ENCODE results near the gene CUL7. TPM values are rescaled to one million over a fixed set of nuclear protein-coding genes. Genes with fewer than 3 reads are reported as not detected.
A peak's percentile ranks its signal among the peaks of the same experiment; 100 is the strongest.

CUL7 gene
- total RNA-seq, 1 experiment from 2014 or later = 23.5 TPM

GRCh38 chr6:42996513-42996912 is 57.1 kb downstream of the CUL7 start:
- Histone ChIP-seq H2AFZ (ENCODE audit: low read length) (no peak overlapping the region), H2BK120ac (ENCODE audit: low read depth, low read length, poor library complexity, severe bottlenecking) (no peak overlapping the region), H2BK20ac (ENCODE audit: low read depth, low read length, poor library complexity, severe bottlenecking) (no peak overlapping the region)

More at GRCh38 chr6:42996513-42996912, 57.1 kb downstream of the CUL7 start:
- Histone ChIP-seq H3K4me1 (ENCODE audit: insufficient read depth, low read length) (no peaks in the 10 kb centered on the region), H4K20me1 (ENCODE audit: control insufficient read depth, insufficient read depth, insufficient read length) (no peaks in the 10 kb centered on the region), H2AK5ac (ENCODE audit: insufficient read length, low read length) (no peak overlapping the region), H3T11ph (ENCODE audit: low read length) (no peak overlapping the region), H2BK15ac (ENCODE audit: low read depth, low read length) (no peak overlapping the region), H3K27me3 (ENCODE audit: insufficient read depth, low read length) (no peaks in the 10 kb centered on the region), H2BK12ac (ENCODE audit: insufficient read length, low read depth, low read length) (no peak overlapping the region), H4K91ac (ENCODE audit: insufficient read length, low read depth, low read length) (no peak overlapping the region), H3K14ac (ENCODE audit: insufficient read depth, low read length) (no peak overlapping the region), H3K56ac (ENCODE audit: insufficient read length, low read depth, low read length) (no peak overlapping the region), H3K79me2 (ENCODE audit: insufficient read depth, low read length) (no peaks in the 10 kb centered on the region), H3K4me2 (ENCODE audit: insufficient read depth, insufficient read length, low read length) (no peak overlapping the region), H3K4ac (ENCODE audit: low read depth, low read length) (no peak overlapping the region), H3K23me2 (ENCODE audit: insufficient read length, low read depth, low read length, poor library complexity, severe bottlenecking) (no peaks in the 10 kb centered on the region), H3K27ac (ENCODE audit: insufficient read length, low read depth, low read length) (no peak overlapping the region), H4K8ac (replicated peaks; ENCODE audit: insufficient read length, low read depth, low read length) (no peak overlapping the region), H3K18ac (ENCODE audit: insufficient read length, low read depth, low read length) (no peak overlapping the region), H3K79me1 (ENCODE audit: insufficient read depth, low read depth, low read length, poor library complexity, severe bottlenecking) (no peaks in the 10 kb centered on the region), H4K5ac (ENCODE audit: insufficient read length, low read depth, low read length) (no peak overlapping the region), H3K23ac (ENCODE audit: insufficient read length, low read depth, low read length) (no peak overlapping the region), H3K9ac (ENCODE audit: extremely low read depth, insufficient read length, low read length) (no peak overlapping the region), H2BK5ac (ENCODE audit: insufficient read length, low read length) (no peak overlapping the region), H3K9me3 (ENCODE audit: control insufficient read depth, low read depth, low read length) (no peaks in the 10 kb centered on the region)
- no peaks in the 10 kb centered on the region; the same call in 1 of the 2 replicates for H3K27me3 Mint-ChIP-seq (ENCODE audit: low read depth)
- no peak for DNase-seq
- no peaks in the 10 kb centered on the region for H3K9me3 Mint-ChIP-seq
- peaks cover 5 to 22% (median 8%) of the 10 kb centered on the region in 3 experiments; a peak in 4 of 7 replicates for H3K36me3 Mint-ChIP-seq (ENCODE audit: insufficient read depth in 1 of 3, low read depth in 3 of 3)
- peak overlapping the region in 1 of 3 experiments; percentile 37; a peak in 1 of 7 replicates for H3K27ac Mint-ChIP-seq
- no peak for TF ChIP-seq CTCF (conservative IDR thresholded peaks at IDR 0.05)
- no peak overlapping the region for H3K4me3 Mint-ChIP-seq
- peaks cover 0 to 5% of the 10 kb centered on the region in 2 experiments; a peak in 1 of 4 replicates for H3K4me1 Mint-ChIP-seq

All from H9 (cell line).